ENCODE results near the gene ETV4.
"Not testable (repeated sequence)": the region's sequence is repeated elsewhere in the genome, so short reads cannot be mapped to it uniquely, and the experiment has no call there.

Gene ETV4

DNA sequence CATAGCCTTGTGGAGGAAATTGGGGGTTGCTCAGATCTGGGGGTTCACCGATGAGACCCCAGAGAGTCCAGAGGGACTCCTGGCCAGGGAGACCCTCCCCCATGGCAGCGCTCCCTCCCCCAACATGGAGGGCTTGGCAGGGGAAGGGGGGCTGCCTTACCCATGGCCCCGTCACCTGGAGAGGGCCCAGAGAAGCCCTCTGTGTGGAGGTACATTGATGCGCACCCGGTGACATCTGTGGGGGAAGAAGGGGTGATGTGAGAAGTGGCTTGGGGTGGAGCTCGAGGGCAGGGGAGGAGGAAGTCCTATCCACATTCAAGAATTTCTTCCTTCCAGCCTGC, 16.2 kb downstream of the ETV4 start:
- peaks cover 15% of the 10 kb centered on the region for H3K4me1 ChIP-seq
- DNase-seq (ENCODE audit: low spot score in 2 of 2): no peak
- in situ Hi-C loops (cut with MboI; ENCODE audit: low sequenced_read_pairs): no loop called here
- H3K4me3 ChIP-seq: no peak overlapping the region
- H3K9me3 ChIP-seq: no peaks in the 10 kb centered on the region
- H3K36me3 ChIP-seq (replicated peaks): peaks cover 18% of the 10 kb centered on the region
- H3K27me3 ChIP-seq (ENCODE audit: low read depth): no peaks in the 10 kb centered on the region

GRCh38 chr17:43528988-43529814, 16.9 kb downstream of the ETV4 start:
- peaks cover 15% of the 10 kb centered on the region for H3K4me1 ChIP-seq
- H3K36me3 ChIP-seq (replicated peaks): peaks cover 23% of the 10 kb centered on the region
- DNase-seq (ENCODE audit: low spot score in 2 of 2): no peak
- no peak overlapping the region for H3K4me3 ChIP-seq
- H3K9me3 ChIP-seq: no peaks in the 10 kb centered on the region
- no peaks in the 10 kb centered on the region for H3K27me3 ChIP-seq (ENCODE audit: low read depth)
- in situ Hi-C loops (cut with MboI; ENCODE audit: low sequenced_read_pairs): no loop called here

GRCh38 chr17:43528319-43528987, 17.7 kb downstream of the ETV4 start:
- Histone ChIP-seq H3K4me3 (no peak overlapping the region), H3K36me3 (replicated peaks) (peaks cover 30% of the 10 kb centered on the region), H3K27me3 (ENCODE audit: low read depth) (no peaks in the 10 kb centered on the region), H3K9me3 (no peaks in the 10 kb centered on the region), H3K4me1 (peaks cover 15% of the 10 kb centered on the region)
- in situ Hi-C loops (cut with MboI; ENCODE audit: low sequenced_read_pairs): no loop called here
- DNase-seq (ENCODE audit: low spot score in 2 of 2): no peak

DNA sequence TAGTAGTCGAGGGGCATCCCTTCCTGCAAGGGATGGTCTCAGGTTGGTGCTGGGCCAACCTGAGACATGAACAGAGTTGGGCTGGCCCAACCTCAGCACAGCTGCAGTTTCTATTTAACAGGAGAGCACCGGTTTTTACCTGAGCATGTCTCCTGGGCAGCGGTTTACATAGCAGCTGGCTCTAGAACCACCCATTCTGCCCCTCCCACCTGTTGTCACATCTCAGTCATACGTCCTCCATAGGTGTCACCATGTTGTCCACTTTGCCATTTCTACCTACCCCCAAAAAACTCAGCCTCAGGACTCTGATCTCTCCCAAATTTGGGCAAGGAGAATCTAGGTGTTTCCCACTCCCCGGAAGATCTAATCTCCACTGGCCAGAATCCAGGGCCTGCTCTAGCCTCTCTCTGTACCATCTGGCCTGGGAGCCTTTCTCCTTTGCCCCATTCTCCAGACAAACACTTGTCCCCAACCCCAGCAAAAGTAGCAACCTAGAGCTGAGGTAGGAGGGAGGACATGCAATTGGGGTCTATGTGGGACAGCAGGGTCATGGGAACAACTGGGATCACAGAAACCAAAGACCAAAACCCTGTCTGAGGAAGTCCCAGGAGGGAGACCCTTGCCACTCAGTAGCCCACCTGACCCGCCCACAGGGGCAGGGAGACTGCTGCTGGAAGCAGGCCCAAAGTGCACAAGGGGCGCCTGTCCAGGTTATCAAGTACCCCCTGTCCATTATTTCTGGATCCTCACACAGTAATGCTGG, 19.1 kb downstream of the ETV4 start:
- no peak overlapping the region for H3K4me3 ChIP-seq
- peaks cover 39% of the 10 kb centered on the region for H3K36me3 ChIP-seq (replicated peaks)
- no peak for DNase-seq (ENCODE audit: low spot score in 2 of 2)
- no peaks in the 10 kb centered on the region for H3K9me3 ChIP-seq
- H3K27me3 ChIP-seq (ENCODE audit: low read depth): no peaks in the 10 kb centered on the region
- in situ Hi-C loops (cut with MboI; ENCODE audit: low sequenced_read_pairs): no loop called here
- H3K4me1 ChIP-seq: peaks cover 15% of the 10 kb centered on the region

DNA sequence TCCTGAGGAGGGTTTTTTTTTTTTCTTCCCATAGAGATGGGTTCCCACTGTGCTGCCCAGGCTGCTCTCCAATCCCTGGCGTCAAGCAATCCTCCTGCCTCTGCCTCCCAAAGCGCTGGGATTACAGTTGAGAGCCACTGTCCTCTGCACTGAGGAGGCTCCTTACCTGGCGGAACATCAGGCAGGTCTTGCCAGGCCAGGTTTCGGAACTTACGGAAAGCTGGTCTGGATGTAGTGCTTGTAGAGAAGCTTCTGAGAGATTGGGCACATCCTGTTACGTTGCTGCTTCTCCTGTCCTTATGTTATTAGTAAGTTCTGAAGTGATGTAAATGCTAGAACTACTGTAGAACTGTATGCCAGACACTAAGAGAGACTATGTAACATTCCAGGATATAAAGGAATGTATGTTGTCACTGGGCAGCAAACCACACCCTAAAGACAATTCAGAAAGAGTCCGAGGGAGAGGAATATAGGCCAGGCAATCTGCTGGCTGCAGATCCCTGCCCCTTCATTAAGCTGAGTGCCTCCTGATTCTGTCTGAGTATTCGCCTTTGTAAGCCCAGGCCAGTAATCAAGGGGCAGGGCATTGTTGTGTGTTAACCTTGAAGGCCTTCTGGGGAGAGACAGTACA, 21.1 kb downstream of the ETV4 start:
- Histone ChIP-seq H3K27me3 (ENCODE audit: low read depth) (no peaks in the 10 kb centered on the region), H3K4me1 (no peaks in the 10 kb centered on the region), H3K9me3 (no peaks in the 10 kb centered on the region), H3K36me3 (replicated peaks) (peaks cover 59% of the 10 kb centered on the region), H3K4me3 (no peak overlapping the region)
- in situ Hi-C loops (cut with MboI; ENCODE audit: low sequenced_read_pairs): no loop called here
- no peak for DNase-seq (ENCODE audit: low spot score in 2 of 2)

DNA sequence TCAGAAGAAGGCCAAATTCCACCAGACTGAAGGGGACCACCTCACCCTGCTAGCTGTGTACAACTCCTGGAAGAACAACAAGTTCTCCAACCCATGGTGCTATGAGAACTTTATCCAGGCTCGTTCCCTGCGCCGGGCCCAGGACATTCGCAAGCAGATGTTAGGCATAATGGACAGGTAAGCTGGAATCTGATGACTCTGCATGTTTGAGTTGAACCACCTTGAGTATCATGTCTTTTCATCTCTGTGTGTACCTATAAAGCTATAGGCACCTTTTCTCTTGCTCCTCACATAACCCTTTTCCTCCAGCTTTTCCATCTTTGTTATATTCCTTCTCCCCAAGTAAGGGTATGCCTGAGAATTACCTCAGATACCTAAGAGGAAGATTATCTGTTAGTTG, 24.8 kb downstream of the ETV4 start:
- in situ Hi-C loops (cut with MboI; ENCODE audit: low sequenced_read_pairs): no loop called here
- Histone ChIP-seq H3K4me1 (no peaks in the 10 kb centered on the region), H3K9me3 (no peaks in the 10 kb centered on the region), H3K27me3 (ENCODE audit: low read depth) (no peaks in the 10 kb centered on the region), H3K4me3 (no peak overlapping the region), H3K36me3 (replicated peaks) (peaks cover 84% of the 10 kb centered on the region)
- no peak for DNase-seq (ENCODE audit: low spot score in 2 of 2)

DNA sequence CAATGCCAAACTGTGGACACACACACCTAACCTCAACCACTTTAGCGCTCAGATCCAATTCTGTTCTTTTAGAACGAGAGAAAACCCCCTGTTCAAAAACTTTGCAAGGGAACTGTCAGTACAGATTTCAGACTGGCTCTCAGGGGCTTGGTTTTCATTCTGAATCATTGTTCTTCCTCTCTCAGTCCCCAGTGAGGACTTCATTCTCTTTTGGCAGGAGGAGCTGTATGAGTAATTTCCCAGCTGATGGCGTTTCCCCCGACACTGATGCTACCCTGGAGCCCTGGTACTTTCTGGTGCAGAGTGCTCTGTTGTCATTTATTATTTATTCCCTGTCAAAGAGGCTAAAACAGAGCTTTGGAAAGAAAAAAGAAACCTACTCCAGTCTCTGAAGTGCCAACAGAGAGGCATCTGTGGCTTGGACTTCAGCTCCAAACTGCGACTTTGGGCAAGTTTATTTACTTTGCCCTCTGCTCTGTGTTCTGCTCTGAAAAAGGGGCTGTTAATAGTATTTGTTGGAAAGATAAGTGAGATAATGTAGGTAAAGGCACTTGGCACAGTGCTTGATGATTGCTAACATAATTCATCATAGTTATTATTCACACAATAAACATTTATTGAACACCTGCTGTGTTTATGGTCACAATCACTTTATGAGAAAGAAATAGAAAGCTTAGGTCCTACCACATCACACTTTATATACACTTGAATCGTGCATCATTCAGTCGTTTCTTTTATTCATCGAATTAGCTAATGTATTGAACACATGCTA, 28.3 kb downstream of the ETV4 start:
- H3K27me3 ChIP-seq (ENCODE audit: low read depth): no peaks in the 10 kb centered on the region
- no peak for DNase-seq (ENCODE audit: low spot score in 2 of 2)
- H3K36me3 ChIP-seq (replicated peaks): peaks cover 78% of the 10 kb centered on the region
- H3K9me3 ChIP-seq: no peaks in the 10 kb centered on the region
- no peak overlapping the region for H3K4me3 ChIP-seq
- H3K4me1 ChIP-seq: no peaks in the 10 kb centered on the region
- in situ Hi-C loops (cut with MboI; ENCODE audit: low sequenced_read_pairs): no loop called here

DNA sequence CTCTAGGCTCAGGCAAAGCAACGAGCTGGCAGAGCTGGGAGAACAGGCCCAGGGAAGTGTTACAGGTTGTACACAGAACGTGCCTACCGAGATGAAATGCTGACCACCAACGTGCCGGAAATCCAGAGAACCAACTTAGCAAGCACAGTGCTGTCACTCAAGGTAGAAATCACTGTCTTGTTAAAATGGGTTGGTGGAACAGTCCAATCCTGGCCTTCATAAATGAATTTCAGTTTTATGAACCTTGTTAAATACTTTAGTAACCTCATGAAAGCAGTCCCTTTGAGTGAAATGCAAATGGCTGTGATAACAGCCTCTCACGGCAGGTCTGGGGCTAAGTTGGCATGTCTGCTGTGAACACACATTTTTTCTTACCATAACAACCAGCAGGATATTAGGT, 29.0 kb downstream of the ETV4 start:
- DNase-seq (ENCODE audit: low spot score in 2 of 2): no peak
- in situ Hi-C loops (cut with MboI; ENCODE audit: low sequenced_read_pairs): no loop called here
- no peaks in the 10 kb centered on the region for H3K9me3 ChIP-seq

GRCh38 chr17:43515656-43516055, 30.5 kb downstream of the ETV4 start:
- in situ Hi-C loops (cut with MboI; ENCODE audit: low sequenced_read_pairs): no loop called here
- H3K4me1 ChIP-seq: no peaks in the 10 kb centered on the region
- no peaks in the 10 kb centered on the region for H3K9me3 ChIP-seq
- H3K27me3 ChIP-seq (ENCODE audit: low read depth): no peaks in the 10 kb centered on the region
- DNase-seq (ENCODE audit: low spot score in 2 of 2): no peak
- no peak overlapping the region for H3K4me3 ChIP-seq
- H3K36me3 ChIP-seq (replicated peaks): peaks cover 73% of the 10 kb centered on the region

More for the DNA sequence above, 29.0 kb downstream of the ETV4 start:
- Histone ChIP-seq H3K36me3 (replicated peaks) (peaks cover 82% of the 10 kb centered on the region), H3K4me3 (no peak overlapping the region), H3K27me3 (ENCODE audit: low read depth) (no peaks in the 10 kb centered on the region), H3K4me1 (no peaks in the 10 kb centered on the region)

DNA sequence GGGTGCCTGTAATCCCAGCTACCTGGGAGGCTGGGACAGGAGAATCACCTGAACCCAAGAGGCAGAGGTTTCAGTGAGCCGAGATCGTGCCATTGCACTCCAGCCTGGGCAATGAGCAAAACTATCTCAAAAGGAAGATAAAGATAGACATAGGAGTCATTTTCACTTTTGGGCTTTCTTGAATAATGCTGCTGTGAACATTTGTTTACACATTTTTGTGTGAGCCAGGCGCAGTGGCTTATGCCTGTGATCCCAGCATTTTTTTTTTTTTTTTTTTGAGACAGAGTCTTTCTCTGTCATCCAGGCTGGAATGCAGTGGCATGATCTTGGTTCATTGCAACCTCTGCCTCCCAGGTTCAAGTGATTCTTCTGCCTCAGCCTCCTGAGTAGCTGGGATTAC, 34.9 kb downstream of the ETV4 start:
- H3K27me3 ChIP-seq (ENCODE audit: low read depth); DNase-seq (ENCODE audit: low spot score in 2 of 2); H3K9me3 ChIP-seq; H3K4me1 ChIP-seq; H3K4me3 ChIP-seq; in situ Hi-C loops (cut with MboI; ENCODE audit: low sequenced_read_pairs): not testable (repeated sequence)
- peaks cover 65% of the 10 kb centered on the region for H3K36me3 ChIP-seq (replicated peaks)

- H3K9me3 ChIP-seq; H3K4me3 ChIP-seq; H3K4me1 ChIP-seq; H3K27me3 ChIP-seq (ENCODE audit: low read depth); in situ Hi-C loops (cut with MboI; ENCODE audit: low sequenced_read_pairs); DNase-seq (ENCODE audit: low spot score in 2 of 2): not testable (repeated sequence)
- H3K36me3 ChIP-seq (replicated peaks): peaks cover 70% of the 10 kb centered on the region
Measured at GRCh38 chr17:43509440-43509839, 36.7 kb downstream of the ETV4 start.

DNA sequence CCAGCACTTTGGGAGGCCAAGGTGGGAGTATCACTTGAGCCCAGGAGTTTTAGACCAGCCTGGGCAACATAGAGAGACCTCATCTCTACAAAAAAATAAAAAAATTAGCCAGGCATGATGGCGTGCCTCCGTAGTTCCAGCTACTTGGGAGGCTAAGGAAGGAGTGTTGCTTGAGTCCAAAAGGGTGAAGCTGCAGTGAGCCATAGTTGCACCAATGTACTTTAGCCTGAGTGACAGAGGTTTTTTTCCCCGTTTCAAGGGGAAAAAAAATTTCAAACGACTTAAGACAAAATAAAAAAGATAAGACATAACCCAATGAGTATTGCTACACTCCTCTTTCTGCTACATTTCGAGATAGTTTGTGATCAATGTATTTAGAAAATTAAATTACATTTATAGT, 55.5 kb downstream of the ETV4 start:
- Histone ChIP-seq H3K9me3 (no peaks in the 10 kb centered on the region), H3K4me3 (no peak overlapping the region), H3K4me1 (peaks cover 2% of the 10 kb centered on the region), H3K27me3 (ENCODE audit: low read depth) (no peaks in the 10 kb centered on the region), H3K36me3 (replicated peaks) (peaks cover 48% of the 10 kb centered on the region)
- no peak for DNase-seq (ENCODE audit: low spot score in 2 of 2)
- in situ Hi-C loops (cut with MboI; ENCODE audit: low sequenced_read_pairs): no loop called here
